Ishikawa (cell line): ENCODE measurements around the gene PARPBP.

Source experiments
- CEBPB ChIP-seq: IDR thresholded peaks from 2 replicates; pipeline ENCODE4 v1.6.1; 2012
- CREB1 ChIP-seq: IDR thresholded peaks from 2 replicates; pipeline ENCODE4 v1.6.1; 2012; ENCODE audit warnings: low read depth
- EGR1 ChIP-seq: IDR thresholded peaks from 2 replicates; pipeline ENCODE4 v1.6.1; 2012
- EP300 ChIP-seq: IDR thresholded peaks from 2 replicates; pipeline ENCODE4 v1.6.1; 2012; ENCODE audit warnings: borderline replicate concordance
- FOXM1 ChIP-seq: IDR thresholded peaks from 2 replicates; pipeline ENCODE4 v1.6.1; 2012; ENCODE audit warnings: low read depth, borderline replicate concordance
- MAX ChIP-seq: IDR thresholded peaks from 2 replicates; pipeline ENCODE4 v1.6.1; 2012
- NFIC ChIP-seq: IDR thresholded peaks from 2 replicates; pipeline ENCODE4 v1.6.1; 2012
- RAD21 ChIP-seq: IDR thresholded peaks from 2 replicates; pipeline ENCODE4 v1.6.1; 2012; ENCODE audit warnings: low read depth
- REST ChIP-seq: IDR thresholded peaks from 2 replicates; pipeline ENCODE4 v1.6.1; 2012; ENCODE audit warnings: low read depth, mild to moderate bottlenecking
- TAF1 ChIP-seq: IDR thresholded peaks from 2 replicates; pipeline ENCODE4 v1.6.1; 2012; ENCODE audit warnings: low read depth, mild to moderate bottlenecking
- YY1 ChIP-seq: IDR thresholded peaks from 2 replicates; pipeline ENCODE4 v1.6.1; 2012; ENCODE audit warnings: low read depth
- ZBTB7A ChIP-seq: IDR thresholded peaks from 2 replicates; pipeline ENCODE4 v1.6.1; 2012; ENCODE audit warnings: low read depth

GRCh38 chr12:102234599-102234998, 114.6 kb downstream of the PARPBP start:
- TF ChIP-seq EP300, result no peak
- TF ChIP-seq CREB1, result no peak
- TF ChIP-seq TAF1, result no peak
- TF ChIP-seq NFIC, result no peak
- no peak for TF ChIP-seq FOXM1
- TF ChIP-seq REST, result no peak
- TF ChIP-seq MAX, result no peak
- TF ChIP-seq CEBPB, result no peak
- TF ChIP-seq RAD21, result no peak
- TF ChIP-seq YY1, result no peak
- no peak for TF ChIP-seq EGR1
- no peak for TF ChIP-seq ZBTB7A
